Trophoblast cell (in vitro differentiated cells and primary cell): ENCODE data around the gene NMUR2.

Source experiments
- DNase-seq, 2 donors: peaks; one replicate each; pipeline ENCODE4 v3.0.0-alpha.2; 2016
- H2AFZ ChIP-seq: 2 replicates; pipeline ENCODE4 v1.6.1; 2013; ENCODE audit warnings: low read length, moderate library complexity, mild to moderate bottlenecking; ENCODE audit not compliant: insufficient read depth, poor library complexity
- H2AK5ac ChIP-seq: 2 replicates; pipeline ENCODE4 v1.6.1; 2013; ENCODE audit warnings: mild to moderate bottlenecking, low read length
- H2BK120ac ChIP-seq: 2 replicates; pipeline ENCODE4 v1.6.1; 2013; ENCODE audit warnings: low read length, mild to moderate bottlenecking, moderate library complexity; ENCODE audit not compliant: insufficient read depth, poor library complexity
- H2BK12ac ChIP-seq: 2 replicates; pipeline ENCODE4 v1.6.1; 2013; ENCODE audit warnings: mild to moderate bottlenecking, low read length, moderate library complexity
- H2BK5ac ChIP-seq: 2 replicates; pipeline ENCODE4 v1.6.1; 2013; ENCODE audit warnings: low read length, low read depth, moderate library complexity, mild to moderate bottlenecking; ENCODE audit not compliant: poor library complexity
- H3K14ac ChIP-seq: 2 replicates; pipeline ENCODE4 v1.6.1; 2013; ENCODE audit warnings: mild to moderate bottlenecking, low read length
- H3K18ac ChIP-seq: 2 replicates; pipeline ENCODE4 v1.6.1; 2013; ENCODE audit warnings: mild to moderate bottlenecking, low read length
- H3K23ac ChIP-seq: 2 replicates; pipeline ENCODE4 v1.6.1; 2013; ENCODE audit warnings: low read length
- H3K27ac ChIP-seq: 2 replicates; pipeline ENCODE4 v1.5.1; 2013; ENCODE audit warnings: low read depth, mild to moderate bottlenecking, inconsistent platforms, low read length, moderate library complexity
- H3K27me3 ChIP-seq: 2 replicates; pipeline ENCODE4 v1.6.1; 2013; ENCODE audit warnings: inconsistent platforms, mild to moderate bottlenecking, low read length, moderate library complexity; ENCODE audit not compliant: insufficient read depth
- H3K36me3 ChIP-seq, 2 experiments: 1 replicate in 1 of 2; 2 replicates in 1 of 2; pipeline ENCODE4 v1.6.1; 2013; ENCODE audit warnings: low read length in 2 of 2, mild to moderate bottlenecking in 2 of 2, moderate library complexity in 1 of 2; ENCODE audit not compliant: insufficient read depth in 2 of 2, control insufficient read depth in 1 of 2
- H3K4ac ChIP-seq: 2 replicates; pipeline ENCODE4 v1.6.1; 2013; ENCODE audit warnings: low read depth, mild to moderate bottlenecking, low read length, moderate library complexity
- H3K4me1 ChIP-seq, 2 experiments: 1 replicate in 1 of 2; 2 replicates in 1 of 2; pipeline ENCODE4 v1.6.1; 2013; ENCODE audit warnings: low read length in 2 of 2, mild to moderate bottlenecking in 2 of 2, moderate library complexity in 1 of 2; ENCODE audit not compliant: insufficient read depth in 2 of 2, control insufficient read depth in 1 of 2
- H3K4me2 ChIP-seq: 2 replicates; pipeline ENCODE4 v1.6.1; 2013; ENCODE audit warnings: inconsistent platforms, mild to moderate bottlenecking, low read length, moderate library complexity
- H3K4me3 ChIP-seq: 2 replicates; pipeline ENCODE4 v1.5.1; 2013; ENCODE audit warnings: mild to moderate bottlenecking, low read depth, low read length, inconsistent platforms
- H3K79me1 ChIP-seq: one replicate; pipeline ENCODE4 v1.6.1; 2013; ENCODE audit warnings: low read length
- H3K79me2 ChIP-seq: 2 replicates; pipeline ENCODE4 v1.6.1; 2013; ENCODE audit warnings: low read length, mild to moderate bottlenecking; ENCODE audit not compliant: control insufficient read depth, insufficient read depth, poor library complexity
- H3K9ac ChIP-seq: 2 replicates; pipeline ENCODE4 v1.6.1; 2013; ENCODE audit warnings: mild to moderate bottlenecking, low read length
- H3K9me3 ChIP-seq: 2 replicates; pipeline ENCODE4 v1.6.1; 2013; ENCODE audit warnings: low read depth, mild to moderate bottlenecking, control low read depth, inconsistent platforms, low read length; ENCODE audit not compliant: insufficient read depth
- H4K12ac ChIP-seq: 2 replicates; pipeline ENCODE4 v1.6.1; 2013; ENCODE audit warnings: low read depth, mild to moderate bottlenecking, low read length, moderate library complexity
- H4K8ac ChIP-seq: 2 replicates; pipeline ENCODE4 v1.6.1; 2013; ENCODE audit warnings: low read depth, mild to moderate bottlenecking, low read length, moderate library complexity
- H4K91ac ChIP-seq: one replicate; pipeline ENCODE4 v1.6.1; 2013; ENCODE audit warnings: low read depth, mild to moderate bottlenecking, low read length, moderate library complexity
- WGBS: extraction: QIAGEN DNeasy Blood & Tissue Kit; methylation state at CpG from one replicate; pipeline ENCODE4 v1.1.7; 2013; ENCODE audit warnings: missing lambda C conversion rate; ENCODE audit not compliant: insufficient read length, insufficient coverage; ENCODE audit errors: extremely low coverage; 5-methylcytosine and 5-hydroxymethylcytosine counted together

Gene NMUR2

DNA sequence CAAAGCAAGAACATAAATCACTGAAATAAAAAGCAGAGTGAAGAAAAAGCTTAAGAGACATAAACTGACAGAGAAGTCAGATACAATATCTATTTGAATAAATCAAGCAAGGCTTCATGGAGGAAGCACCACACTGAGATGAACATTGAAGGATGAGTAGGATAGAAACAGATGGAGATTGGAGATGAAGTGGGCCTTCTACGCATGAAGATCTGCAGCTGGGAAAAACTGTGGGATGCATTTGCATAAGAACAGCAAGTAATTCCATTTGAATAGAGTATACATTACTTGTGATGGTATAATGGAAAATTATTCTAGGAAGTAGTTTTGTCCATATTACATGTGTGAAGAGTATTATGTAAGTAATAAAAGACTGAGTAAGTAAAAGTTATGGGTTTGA is 16.5 kb downstream of the NMUR2 start:
- H2AFZ ChIP-seq = no peak overlapping the region
- H3K27ac ChIP-seq = no peak overlapping the region
- H3K14ac ChIP-seq = no peak overlapping the region
- no peak overlapping the region for H2AK5ac ChIP-seq
- H2BK12ac ChIP-seq = no peak overlapping the region
- H3K4me3 ChIP-seq = no peak overlapping the region
- no peaks in the 10 kb centered on the region for H3K9me3 ChIP-seq
- no peaks in the 10 kb centered on the region for H3K27me3 ChIP-seq
- no peak overlapping the region for H3K4ac ChIP-seq
- no peak overlapping the region for H3K23ac ChIP-seq
- H3K4me2 ChIP-seq = no peak overlapping the region
- no peak overlapping the region for H4K91ac ChIP-seq
- H3K9ac ChIP-seq = no peak overlapping the region
- no peak overlapping the region for H2BK5ac ChIP-seq
- H3K36me3 ChIP-seq = no peaks in the 10 kb centered on the region
- no peaks in the 10 kb centered on the region for H3K4me1 ChIP-seq
- DNase-seq = no peak
- H2BK120ac ChIP-seq = no peak overlapping the region
- no CpG with 5 or more reads among the region's 1 CpG for WGBS
- no peak overlapping the region for H3K18ac ChIP-seq
- no peaks in the 10 kb centered on the region for H3K79me2 ChIP-seq
- no peak overlapping the region for H4K8ac ChIP-seq
- H3K79me1 ChIP-seq = no peaks in the 10 kb centered on the region
- no peak overlapping the region for H4K12ac ChIP-seq

DNA sequence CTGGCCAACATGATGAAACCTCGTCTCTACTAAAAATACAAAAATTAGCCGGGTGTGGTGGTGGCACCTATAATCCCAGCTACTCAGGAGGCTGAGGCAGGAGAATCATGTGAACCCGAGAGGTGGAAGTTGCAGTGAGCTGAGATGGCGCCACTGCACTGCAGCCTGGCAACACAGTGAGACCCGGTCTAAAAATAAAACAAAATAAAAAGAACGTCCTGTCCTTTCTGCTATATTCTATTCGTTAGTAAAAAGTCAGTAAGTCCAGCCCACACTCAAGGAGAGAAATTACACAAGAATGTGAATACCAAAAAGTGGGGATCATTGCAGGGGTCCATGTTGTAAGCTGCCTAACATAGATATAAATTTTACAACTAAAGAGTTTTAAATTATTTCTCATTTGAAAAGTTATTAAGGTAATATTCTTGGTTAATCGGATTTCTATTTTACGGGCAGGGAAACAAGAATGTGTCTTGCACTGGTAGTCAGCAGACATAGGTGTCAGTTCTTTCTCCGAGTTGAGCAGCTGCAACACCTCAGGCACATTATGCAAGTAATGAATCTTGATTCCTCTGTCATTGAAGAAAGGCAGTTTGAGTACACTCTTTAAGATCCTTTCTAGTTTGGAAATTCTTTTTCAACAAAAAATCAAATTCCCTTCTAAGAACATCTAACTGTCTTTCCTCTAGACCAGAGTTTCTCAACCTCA is 24.5 kb downstream of the NMUR2 start:
- no peak for DNase-seq
- Histone ChIP-seq H3K36me3 (no peaks in the 10 kb centered on the region), H2BK120ac (no peak overlapping the region), H2BK12ac (no peak overlapping the region), H3K4me2 (no peak overlapping the region), H4K91ac (no peak overlapping the region), H3K79me2 (no peaks in the 10 kb centered on the region), H3K27ac (no peak overlapping the region), H3K27me3 (no peaks in the 10 kb centered on the region), H3K79me1 (no peaks in the 10 kb centered on the region), H3K9me3 (no peaks in the 10 kb centered on the region), H3K4me1 (peaks cover 0 to 2% of the 10 kb centered on the region in 2 experiments), H2BK5ac (no peak overlapping the region), H3K4me3 (no peak overlapping the region), H3K18ac (no peak overlapping the region), H4K8ac (no peak overlapping the region), H3K4ac (no peak overlapping the region), H3K23ac (no peak overlapping the region), H4K12ac (no peak overlapping the region), H3K9ac (no peak overlapping the region), H2AK5ac (no peak overlapping the region), H3K14ac (no peak overlapping the region), H2AFZ (no peak overlapping the region)
- WGBS = no CpG with 5 or more reads among the region's 10 CpGs

- Histone ChIP-seq H3K79me1 (no peaks in the 10 kb centered on the region), H2BK12ac (no peak overlapping the region), H3K4me1 (peaks cover 0 to 2% of the 10 kb centered on the region in 2 experiments), H3K27me3 (no peaks in the 10 kb centered on the region), H3K18ac (no peak overlapping the region), H3K4me2 (no peak overlapping the region), H3K4ac (no peak overlapping the region), H3K9me3 (no peaks in the 10 kb centered on the region), H3K4me3 (no peak overlapping the region), H3K36me3 (no peaks in the 10 kb centered on the region), H3K23ac (no peak overlapping the region), H3K14ac (no peak overlapping the region), H4K91ac (no peak overlapping the region), H4K12ac (no peak overlapping the region), H2AK5ac (no peak overlapping the region), H2BK5ac (no peak overlapping the region), H3K79me2 (no peaks in the 10 kb centered on the region), H2BK120ac (no peak overlapping the region), H2AFZ (no peak overlapping the region), H4K8ac (no peak overlapping the region), H3K27ac (no peak overlapping the region), H3K9ac (no peak overlapping the region)
- no peak for DNase-seq
- no CpG with 5 or more reads among the region's 3 CpGs for WGBS
These were observed 25.7 kb downstream of the NMUR2 start for GRCh38 chr5:152379331-152379730.

- Histone ChIP-seq H2BK12ac (no peak overlapping the region), H3K4me3 (no peak overlapping the region), H3K79me2 (no peaks in the 10 kb centered on the region), H4K8ac (no peak overlapping the region), H3K9me3 (no peaks in the 10 kb centered on the region), H3K27ac (no peak overlapping the region), H3K23ac (no peak overlapping the region), H2AFZ (no peak overlapping the region), H3K79me1 (no peaks in the 10 kb centered on the region), H4K12ac (no peak overlapping the region), H3K27me3 (no peaks in the 10 kb centered on the region), H3K4me1 (peaks cover 0 to 2% of the 10 kb centered on the region in 2 experiments), H2AK5ac (no peak overlapping the region), H3K9ac (no peak overlapping the region), H3K18ac (no peak overlapping the region), H4K91ac (no peak overlapping the region), H3K4ac (no peak overlapping the region), H3K14ac (no peak overlapping the region), H3K4me2 (no peak overlapping the region), H2BK120ac (no peak overlapping the region), H3K36me3 (no peaks in the 10 kb centered on the region), H2BK5ac (no peak overlapping the region)
- DNase-seq = no peak
- WGBS = no CpG with 5 or more reads among the region's 3 CpGs
These were observed 26.3 kb downstream of the NMUR2 start for GRCh38 chr5:152378730-152379129.
